NAMALWA (cell line): ENCODE results near the gene BFSP1.
A peak's percentile ranks its signal among the peaks of the same experiment; 100 is the strongest.

Source experiments
- DNase-seq: peaks from one replicate; pipeline ENCODE4 v3.0.0-alpha.2; 2015; ENCODE audit warnings: low spot score

The BFSP1 gene

DNA sequence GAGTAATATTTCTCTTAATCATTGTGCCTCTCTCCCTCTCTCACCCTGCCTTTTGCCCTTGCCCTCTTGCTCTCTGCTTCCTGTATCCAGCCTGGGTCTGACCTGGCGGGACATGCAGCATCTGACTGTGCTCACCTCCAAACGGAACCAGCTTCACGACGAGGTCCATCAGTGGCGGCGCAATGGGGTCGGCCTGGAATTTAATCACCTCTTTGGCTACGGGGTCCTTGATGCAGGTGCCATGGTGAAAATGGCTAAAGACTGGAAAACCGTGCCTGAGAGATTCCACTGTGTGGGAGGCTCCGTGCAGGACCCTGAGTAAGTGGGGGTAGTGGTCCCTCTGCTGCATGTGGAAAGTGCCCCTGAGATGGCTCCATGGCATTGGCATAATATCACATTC lies 65.9 kb downstream of the BFSP1 start:
- no peak for DNase-seq

DNA sequence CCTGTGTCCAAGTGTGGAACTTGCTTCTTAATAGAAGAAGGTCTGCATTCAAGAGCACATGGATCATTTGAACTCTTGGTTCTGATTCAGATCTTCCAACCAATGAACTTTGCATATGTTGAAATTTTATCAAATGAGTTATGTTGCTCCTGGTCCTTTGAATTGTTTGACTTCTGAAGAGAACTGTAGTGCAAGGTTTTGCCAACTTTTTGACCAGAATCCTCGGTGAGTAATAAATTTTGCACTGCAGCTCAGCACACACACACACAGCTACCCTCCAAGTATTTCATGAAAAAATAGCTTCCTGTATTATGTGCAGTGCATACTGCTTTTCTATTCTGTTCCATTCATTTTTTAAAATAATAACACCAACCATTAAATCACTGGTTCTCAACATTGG lies 67.5 kb downstream of the BFSP1 start:
- DNase-seq = no peak

DNA sequence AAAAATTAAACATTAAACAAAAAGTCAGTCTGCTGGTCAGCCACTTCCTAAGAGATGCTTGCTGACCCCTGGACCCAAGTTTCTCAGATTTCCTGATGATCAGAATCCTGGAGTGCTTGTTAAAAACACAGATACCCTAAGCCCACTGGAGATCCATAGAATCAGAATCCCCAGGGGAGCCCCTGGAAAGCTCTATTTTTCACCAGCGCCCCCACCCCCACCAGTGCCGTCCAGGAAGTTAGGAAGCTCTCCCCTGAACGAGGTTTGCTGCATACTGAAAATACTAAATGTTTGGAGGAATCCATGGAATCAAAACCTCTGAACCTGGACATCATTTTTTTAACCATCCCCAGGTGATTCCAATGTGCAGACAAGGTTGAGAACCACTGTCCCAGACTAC lies 69.2 kb downstream of the BFSP1 start:
- DNase-seq = no peak

DNA sequence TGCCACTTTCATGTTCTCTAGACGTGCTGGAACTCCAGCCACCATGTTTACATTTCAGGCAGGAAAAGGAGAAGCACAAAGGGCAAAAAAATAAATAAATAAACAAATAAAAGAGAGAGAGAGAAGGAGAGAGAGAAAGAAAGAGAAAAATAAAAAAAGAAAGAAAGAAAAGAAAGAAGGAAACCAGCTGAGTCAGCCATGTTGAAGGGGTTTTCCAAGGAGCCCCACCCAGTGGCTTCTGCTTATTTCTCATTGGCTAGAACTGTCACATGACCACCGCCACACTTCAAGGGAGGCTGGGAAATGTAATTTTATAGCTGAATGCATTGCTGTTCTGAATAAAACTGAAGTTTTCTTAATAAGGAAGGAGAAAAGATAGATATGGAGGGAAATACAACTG lies 71.1 kb downstream of the BFSP1 start:
- DNase-seq = peak; percentile 62

DNA sequence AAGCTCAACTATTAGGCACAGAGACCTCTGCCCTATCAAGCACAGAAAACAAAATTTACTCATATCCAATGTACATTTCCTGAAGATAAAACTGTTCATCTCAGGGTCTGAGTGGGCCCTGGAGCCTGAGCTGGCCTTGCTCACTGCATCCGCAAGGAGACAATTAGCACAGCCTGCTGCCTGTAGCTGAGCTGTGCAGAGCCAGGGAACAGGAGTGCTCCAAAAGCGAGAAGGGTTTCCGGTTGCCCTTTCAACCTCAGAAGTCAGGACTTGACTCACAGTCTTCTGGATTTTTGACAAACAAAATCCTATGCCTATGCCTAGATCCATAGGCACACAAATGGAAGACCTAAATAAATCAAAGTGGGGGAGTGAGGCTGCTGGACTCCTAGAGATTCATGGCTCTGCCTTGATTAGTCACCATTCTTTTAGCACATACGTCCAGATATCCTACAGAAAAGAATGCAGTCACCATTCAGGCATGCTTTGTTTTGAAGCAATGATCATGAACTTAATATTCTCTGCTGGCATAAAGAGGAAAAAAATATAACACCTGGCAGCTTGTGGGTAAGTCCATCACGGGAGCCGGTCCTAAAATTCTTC lies 73.5 kb downstream of the BFSP1 start:
- DNase-seq = no peak

DNA sequence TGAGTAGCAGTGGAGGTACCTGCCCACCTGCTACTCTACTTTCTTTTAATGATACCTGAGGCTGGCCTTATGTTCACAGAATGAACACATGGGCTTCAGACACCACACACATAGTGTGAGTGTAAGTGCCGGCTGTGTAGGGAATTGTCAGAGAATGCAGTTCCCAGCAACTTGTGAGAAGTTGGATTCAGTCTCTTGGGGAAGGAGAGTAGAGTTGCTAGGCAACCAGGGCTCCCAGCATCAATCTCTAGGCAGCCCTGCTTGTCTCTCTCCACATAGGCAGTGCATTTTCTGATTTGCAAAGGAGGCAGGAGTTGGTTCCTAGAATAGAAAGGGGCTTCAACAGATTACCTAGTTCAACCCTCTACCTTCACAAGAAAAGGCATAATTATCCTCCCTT lies 74.1 kb downstream of the BFSP1 start:
- DNase-seq = no peak

DNA sequence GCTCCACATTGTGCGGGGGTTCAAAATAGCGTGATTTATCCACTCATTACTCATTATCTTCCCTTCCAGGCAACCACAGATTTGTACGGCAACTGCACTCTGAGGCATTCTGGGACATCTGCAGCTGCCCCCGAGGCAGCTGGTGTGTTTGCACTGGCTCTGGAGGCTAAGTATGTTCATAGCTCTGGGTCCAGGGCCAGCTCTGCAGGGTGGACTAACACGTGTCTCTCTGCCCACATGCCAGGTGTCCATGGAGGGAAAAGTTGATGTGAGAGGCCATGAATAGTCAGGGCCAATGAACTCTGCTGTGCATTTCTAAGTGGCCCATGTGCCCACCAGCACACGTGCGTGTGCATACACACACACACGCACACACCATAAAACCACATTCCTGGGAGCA lies 74.9 kb downstream of the BFSP1 start:
- no peak for DNase-seq

DNA sequence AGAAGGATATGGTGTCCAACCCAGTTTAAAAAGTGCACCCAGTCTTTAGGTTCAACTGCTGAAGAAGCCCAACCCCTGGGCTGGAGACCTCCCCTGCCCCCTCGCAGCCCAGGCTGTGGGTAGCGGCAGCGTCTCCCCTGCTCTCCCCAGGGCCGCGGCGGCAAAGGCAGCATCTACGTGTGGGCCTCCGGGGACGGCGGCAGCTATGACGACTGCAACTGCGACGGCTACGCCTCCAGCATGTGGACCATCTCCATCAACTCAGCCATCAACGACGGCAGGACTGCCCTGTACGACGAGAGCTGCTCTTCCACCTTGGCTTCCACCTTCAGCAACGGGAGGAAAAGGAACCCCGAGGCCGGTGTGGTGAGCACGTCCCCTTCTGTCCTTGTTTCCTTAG lies 77.6 kb downstream of the BFSP1 start:
- no peak for DNase-seq

DNA sequence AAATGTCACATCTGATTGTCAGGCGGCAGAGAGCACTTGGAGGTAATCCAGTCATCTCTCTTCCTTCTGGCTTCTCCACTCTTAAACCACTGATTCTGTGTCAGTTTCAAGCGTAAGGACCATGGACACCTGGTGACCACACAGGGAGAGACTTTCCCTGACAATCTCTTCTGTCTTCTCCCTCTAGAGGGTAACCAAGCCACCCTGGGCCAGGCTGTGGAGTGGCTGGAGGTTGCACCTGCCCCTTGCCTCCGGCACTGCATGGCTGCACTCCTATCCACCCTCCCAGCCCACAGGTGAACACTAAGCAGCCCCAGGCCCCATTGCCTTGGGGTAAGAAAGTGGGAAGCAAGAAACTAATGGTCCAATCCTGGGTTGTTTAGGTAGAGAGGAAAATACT lies 78.7 kb downstream of the BFSP1 start:
- no peak for DNase-seq

DNA sequence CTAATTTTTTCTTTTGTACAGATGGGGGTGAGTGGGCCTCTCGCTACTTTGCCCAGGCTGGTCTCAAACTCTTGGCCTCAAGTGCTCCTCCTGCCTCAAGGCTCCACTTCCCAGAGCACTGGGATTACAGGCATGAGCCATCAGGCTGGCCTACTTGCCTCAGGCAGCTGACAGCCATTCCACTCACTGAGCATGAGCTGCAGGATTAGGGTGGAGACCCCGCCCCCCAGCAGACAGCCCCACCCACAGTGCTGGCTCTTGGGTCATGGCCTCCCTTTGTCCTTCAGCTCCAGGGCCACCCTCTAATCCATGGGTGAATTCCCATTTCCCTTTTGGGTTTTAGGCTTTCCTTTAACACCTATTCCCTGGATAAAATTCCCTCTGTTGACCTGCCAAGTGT lies 82.1 kb downstream of the BFSP1 start:
- no peak for DNase-seq

DNA sequence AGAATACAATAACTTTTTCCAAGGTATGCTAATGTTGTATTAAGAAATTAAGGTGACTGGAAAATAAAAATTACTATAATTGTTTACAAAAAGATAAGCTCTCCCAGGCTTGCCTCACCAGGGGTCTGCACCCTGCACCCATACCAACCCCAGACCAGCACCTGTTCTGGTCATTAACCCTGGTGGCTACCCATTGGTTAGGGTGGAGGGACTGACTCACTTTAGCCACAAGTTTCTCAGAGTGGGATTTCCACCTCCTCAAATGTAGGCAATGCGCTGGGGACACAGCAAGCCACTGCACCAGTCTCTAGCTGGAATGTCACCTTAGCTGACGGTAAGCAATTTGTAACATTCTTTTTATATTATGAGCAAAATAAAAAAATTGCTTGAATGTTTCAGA lies 83.1 kb downstream of the BFSP1 start:
- DNase-seq = no peak

DNA sequence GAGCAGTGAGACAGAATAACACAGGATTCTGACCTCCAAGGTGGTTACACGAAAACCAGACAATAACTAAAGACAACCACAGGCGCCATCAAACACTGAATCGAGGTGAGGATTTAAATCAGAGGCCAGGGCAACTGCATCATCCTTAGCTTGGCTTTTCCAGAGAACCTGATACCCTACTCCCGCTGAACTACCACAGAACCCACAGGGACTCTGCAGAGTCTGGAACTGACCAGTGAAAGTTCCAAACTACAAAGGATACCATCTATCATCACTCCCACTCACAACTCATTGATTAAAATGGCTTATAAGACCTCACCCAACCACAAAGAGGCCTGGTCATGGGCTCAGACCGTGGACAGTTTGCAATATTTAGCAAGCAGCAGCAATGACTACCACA lies 85.0 kb downstream of the BFSP1 start:
- no peak for DNase-seq

DNA sequence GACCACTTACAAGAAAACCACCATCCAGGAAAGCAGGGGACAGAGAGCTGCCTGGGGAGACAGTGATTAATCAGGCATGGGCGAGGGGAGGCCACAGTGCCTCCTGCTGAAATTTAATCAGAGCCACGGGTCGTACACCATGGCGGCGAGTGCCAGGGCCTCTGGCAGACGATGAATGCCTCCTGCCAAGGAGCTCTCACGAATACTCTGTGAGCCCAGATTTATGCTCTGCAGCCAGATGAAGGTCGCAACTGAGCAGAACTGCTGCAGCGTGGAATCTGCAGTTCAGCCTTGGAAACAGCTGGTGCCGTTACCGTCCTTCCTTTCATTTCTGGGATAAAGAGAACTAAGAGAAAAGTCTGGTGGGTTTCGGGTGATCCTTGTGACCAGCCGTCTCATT lies 85.6 kb downstream of the BFSP1 start:
- no peak for DNase-seq

DNA sequence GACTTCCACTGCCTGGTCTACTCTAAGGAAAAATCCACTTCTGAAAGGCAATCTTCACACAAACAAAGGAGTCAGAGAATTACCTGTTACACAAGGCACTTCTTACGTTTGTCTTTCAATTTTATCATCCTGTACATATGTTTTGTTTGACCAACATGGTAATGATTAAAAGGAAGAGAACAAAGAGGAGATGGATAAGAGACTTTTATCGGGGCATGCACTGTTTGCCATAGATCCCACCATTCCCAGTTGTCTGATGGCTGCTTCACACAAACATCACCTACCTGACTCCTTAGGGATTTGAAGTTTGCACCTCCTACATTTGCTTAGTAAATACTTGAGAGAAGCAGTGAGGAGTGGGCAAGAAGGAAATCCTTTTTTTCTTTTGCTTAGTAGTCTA lies 87.1 kb downstream of the BFSP1 start:
- DNase-seq = no peak
